HepG2 (cell line): Measurements from ENCODE around the gene FXYD5.
"Not testable (repeated sequence)": the region's sequence is repeated elsewhere in the genome, so short reads cannot be mapped to it uniquely, and the experiment has no call there.

Source experiments
- CTCF ChIP-seq: sonication (generic); formaldehyde crosslinking; IDR thresholded peaks from 2 replicates; pipeline ENCODE4 v1.5.0; 2020; ENCODE audit warnings: mild to moderate bottlenecking, missing genetic modification reagents, moderate library complexity
- EP300 ChIP-seq, 3 experiments: sonication (generic) in 1 of 3; formaldehyde crosslinking in 1 of 3; IDR thresholded peaks; 2 replicates each; pipeline versions ENCODE4 v1.5.1 to v1.6.1; 2011 to 2020; ENCODE audit warnings: low read depth in 2 of 3, low read length in 2 of 3, borderline replicate concordance in 1 of 3, improper control_type of control experiment in 1 of 3, mild to moderate bottlenecking in 1 of 3, missing genetic modification reagents in 1 of 3, moderate library complexity in 1 of 3
- GABPB1 ChIP-seq: IDR thresholded peaks from 2 replicates; pipeline ENCODE4 v1.6.1; 2016; ENCODE audit warnings: mild to moderate bottlenecking, missing genetic modification reagents, moderate library complexity, missing compliant biosample characterization
- HMG20B ChIP-seq: conservative IDR thresholded peaks from 2 replicates; pipeline ENCODE4 v1.6.1; 2016; ENCODE audit warnings: missing genetic modification reagents, missing compliant biosample characterization
- MIXL1 ChIP-seq: IDR thresholded peaks from 2 replicates; pipeline ENCODE4 v1.6.1; 2016
- NCOA2 ChIP-seq: sonication (generic); formaldehyde crosslinking; IDR thresholded peaks from 2 replicates; pipeline ENCODE4 v1.8.0; 2022; ENCODE audit warnings: inconsistent platforms
- PBX3 ChIP-seq: sonication (generic); formaldehyde crosslinking; IDR thresholded peaks from 2 replicates; pipeline ENCODE4 v1.8.1; 2023; ENCODE audit warnings: missing genetic modification reagents, inconsistent platforms, borderline replicate concordance
- SETDB1 ChIP-seq: sonication (generic); formaldehyde crosslinking; IDR thresholded peaks from 2 replicates; pipeline ENCODE4 v1.5.1; 2020; ENCODE audit warnings: missing genetic modification reagents, mild to moderate bottlenecking, borderline replicate concordance
- SMAD1 ChIP-seq: sonication (generic); formaldehyde crosslinking; IDR thresholded peaks from 2 replicates; pipeline ENCODE4 v1.4.0; 2020; ENCODE audit warnings: missing genetic modification reagents, low read depth, mild to moderate bottlenecking, borderline replicate concordance
- TCF12 ChIP-seq, 2 experiments: fragments of 450-650 bp in 1 of 2; sonication (generic) in 1 of 2; formaldehyde crosslinking in 1 of 2; IDR thresholded peaks; 2 replicates each; pipeline versions ENCODE4 v1.6.1 to v1.8.0; 2017 to 2022; ENCODE audit warnings: antibody characterized with exemption in 1 of 2, mild to moderate bottlenecking in 1 of 2, missing genetic modification reagents in 1 of 2, moderate library complexity in 1 of 2
- TF ChIP-seq, protein P1 (sequence below): sonication (generic); formaldehyde crosslinking; IDR thresholded peaks from 2 replicates; pipeline ENCODE4 v1.5.1; 2020; ENCODE audit warnings: mild to moderate bottlenecking, missing genetic modification reagents, moderate library complexity
- TF ChIP-seq, protein P2 (sequence below): sonication (generic); formaldehyde crosslinking; conservative IDR thresholded peaks from 2 replicates; pipeline ENCODE4 v1.4.0; 2020; ENCODE audit warnings: mild to moderate bottlenecking, missing genetic modification reagents, moderate library complexity
- TF ChIP-seq, protein P3 (sequence below): sonication (generic); formaldehyde crosslinking; IDR thresholded peaks from 2 replicates; pipeline ENCODE4 v1.4.0; 2020; ENCODE audit warnings: mild to moderate bottlenecking, missing genetic modification reagents

- TF ChIP-seq CTCF (CRISPR knock-in tag); PBX3 (CRISPR knock-in tag); NCOA2 (CRISPR knock-in tag); GABPB1 (CRISPR knock-in tag); SETDB1 (CRISPR knock-in tag); HMG20B (CRISPR knock-in tag); EP300 (IDR thresholded peaks at IDR 0.05; ENCODE audit: low read depth in 2 of 2, low read length in 2 of 2); EP300 (CRISPR knock-in tag; IDR thresholded peaks at IDR 0.05; ENCODE audit: borderline replicate concordance); TCF12 (IDR thresholded peaks at IDR 0.05); TCF12 (CRISPR knock-in tag; IDR thresholded peaks at IDR 0.05); SMAD1 (CRISPR knock-in tag); MIXL1 (CRISPR knock-in tag): not testable (repeated sequence)
- TF ChIP-seq, protein P1, sequence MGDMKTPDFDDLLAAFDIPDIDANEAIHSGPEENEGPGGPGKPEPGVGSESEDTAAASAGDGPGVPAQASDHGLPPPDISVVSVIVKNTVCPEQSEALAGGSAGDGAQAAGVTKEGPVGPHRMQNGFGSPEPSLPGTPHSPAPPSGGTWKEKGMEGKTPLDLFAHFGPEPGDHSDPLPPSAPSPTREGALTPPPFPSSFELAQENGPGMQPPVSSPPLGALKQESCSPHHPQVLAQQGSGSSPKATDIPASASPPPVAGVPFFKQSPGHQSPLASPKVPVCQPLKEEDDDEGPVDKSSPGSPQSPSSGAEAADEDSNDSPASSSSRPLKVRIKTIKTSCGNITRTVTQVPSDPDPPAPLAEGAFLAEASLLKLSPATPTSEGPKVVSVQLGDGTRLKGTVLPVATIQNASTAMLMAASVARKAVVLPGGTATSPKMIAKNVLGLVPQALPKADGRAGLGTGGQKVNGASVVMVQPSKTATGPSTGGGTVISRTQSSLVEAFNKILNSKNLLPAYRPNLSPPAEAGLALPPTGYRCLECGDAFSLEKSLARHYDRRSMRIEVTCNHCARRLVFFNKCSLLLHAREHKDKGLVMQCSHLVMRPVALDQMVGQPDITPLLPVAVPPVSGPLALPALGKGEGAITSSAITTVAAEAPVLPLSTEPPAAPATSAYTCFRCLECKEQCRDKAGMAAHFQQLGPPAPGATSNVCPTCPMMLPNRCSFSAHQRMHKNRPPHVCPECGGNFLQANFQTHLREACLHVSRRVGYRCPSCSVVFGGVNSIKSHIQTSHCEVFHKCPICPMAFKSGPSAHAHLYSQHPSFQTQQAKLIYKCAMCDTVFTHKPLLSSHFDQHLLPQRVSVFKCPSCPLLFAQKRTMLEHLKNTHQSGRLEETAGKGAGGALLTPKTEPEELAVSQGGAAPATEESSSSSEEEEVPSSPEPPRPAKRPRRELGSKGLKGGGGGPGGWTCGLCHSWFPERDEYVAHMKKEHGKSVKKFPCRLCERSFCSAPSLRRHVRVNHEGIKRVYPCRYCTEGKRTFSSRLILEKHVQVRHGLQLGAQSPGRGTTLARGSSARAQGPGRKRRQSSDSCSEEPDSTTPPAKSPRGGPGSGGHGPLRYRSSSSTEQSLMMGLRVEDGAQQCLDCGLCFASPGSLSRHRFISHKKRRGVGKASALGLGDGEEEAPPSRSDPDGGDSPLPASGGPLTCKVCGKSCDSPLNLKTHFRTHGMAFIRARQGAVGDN (CRISPR knock-in tag) = not testable (repeated sequence)
- TF ChIP-seq, protein P2, sequence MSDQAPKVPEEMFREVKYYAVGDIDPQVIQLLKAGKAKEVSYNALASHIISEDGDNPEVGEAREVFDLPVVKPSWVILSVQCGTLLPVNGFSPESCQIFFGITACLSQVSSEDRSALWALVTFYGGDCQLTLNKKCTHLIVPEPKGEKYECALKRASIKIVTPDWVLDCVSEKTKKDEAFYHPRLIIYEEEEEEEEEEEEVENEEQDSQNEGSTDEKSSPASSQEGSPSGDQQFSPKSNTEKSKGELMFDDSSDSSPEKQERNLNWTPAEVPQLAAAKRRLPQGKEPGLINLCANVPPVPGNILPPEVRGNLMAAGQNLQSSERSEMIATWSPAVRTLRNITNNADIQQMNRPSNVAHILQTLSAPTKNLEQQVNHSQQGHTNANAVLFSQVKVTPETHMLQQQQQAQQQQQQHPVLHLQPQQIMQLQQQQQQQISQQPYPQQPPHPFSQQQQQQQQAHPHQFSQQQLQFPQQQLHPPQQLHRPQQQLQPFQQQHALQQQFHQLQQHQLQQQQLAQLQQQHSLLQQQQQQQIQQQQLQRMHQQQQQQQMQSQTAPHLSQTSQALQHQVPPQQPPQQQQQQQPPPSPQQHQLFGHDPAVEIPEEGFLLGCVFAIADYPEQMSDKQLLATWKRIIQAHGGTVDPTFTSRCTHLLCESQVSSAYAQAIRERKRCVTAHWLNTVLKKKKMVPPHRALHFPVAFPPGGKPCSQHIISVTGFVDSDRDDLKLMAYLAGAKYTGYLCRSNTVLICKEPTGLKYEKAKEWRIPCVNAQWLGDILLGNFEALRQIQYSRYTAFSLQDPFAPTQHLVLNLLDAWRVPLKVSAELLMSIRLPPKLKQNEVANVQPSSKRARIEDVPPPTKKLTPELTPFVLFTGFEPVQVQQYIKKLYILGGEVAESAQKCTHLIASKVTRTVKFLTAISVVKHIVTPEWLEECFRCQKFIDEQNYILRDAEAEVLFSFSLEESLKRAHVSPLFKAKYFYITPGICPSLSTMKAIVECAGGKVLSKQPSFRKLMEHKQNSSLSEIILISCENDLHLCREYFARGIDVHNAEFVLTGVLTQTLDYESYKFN (CRISPR knock-in tag) = not testable (repeated sequence)
- TF ChIP-seq, protein P3, sequence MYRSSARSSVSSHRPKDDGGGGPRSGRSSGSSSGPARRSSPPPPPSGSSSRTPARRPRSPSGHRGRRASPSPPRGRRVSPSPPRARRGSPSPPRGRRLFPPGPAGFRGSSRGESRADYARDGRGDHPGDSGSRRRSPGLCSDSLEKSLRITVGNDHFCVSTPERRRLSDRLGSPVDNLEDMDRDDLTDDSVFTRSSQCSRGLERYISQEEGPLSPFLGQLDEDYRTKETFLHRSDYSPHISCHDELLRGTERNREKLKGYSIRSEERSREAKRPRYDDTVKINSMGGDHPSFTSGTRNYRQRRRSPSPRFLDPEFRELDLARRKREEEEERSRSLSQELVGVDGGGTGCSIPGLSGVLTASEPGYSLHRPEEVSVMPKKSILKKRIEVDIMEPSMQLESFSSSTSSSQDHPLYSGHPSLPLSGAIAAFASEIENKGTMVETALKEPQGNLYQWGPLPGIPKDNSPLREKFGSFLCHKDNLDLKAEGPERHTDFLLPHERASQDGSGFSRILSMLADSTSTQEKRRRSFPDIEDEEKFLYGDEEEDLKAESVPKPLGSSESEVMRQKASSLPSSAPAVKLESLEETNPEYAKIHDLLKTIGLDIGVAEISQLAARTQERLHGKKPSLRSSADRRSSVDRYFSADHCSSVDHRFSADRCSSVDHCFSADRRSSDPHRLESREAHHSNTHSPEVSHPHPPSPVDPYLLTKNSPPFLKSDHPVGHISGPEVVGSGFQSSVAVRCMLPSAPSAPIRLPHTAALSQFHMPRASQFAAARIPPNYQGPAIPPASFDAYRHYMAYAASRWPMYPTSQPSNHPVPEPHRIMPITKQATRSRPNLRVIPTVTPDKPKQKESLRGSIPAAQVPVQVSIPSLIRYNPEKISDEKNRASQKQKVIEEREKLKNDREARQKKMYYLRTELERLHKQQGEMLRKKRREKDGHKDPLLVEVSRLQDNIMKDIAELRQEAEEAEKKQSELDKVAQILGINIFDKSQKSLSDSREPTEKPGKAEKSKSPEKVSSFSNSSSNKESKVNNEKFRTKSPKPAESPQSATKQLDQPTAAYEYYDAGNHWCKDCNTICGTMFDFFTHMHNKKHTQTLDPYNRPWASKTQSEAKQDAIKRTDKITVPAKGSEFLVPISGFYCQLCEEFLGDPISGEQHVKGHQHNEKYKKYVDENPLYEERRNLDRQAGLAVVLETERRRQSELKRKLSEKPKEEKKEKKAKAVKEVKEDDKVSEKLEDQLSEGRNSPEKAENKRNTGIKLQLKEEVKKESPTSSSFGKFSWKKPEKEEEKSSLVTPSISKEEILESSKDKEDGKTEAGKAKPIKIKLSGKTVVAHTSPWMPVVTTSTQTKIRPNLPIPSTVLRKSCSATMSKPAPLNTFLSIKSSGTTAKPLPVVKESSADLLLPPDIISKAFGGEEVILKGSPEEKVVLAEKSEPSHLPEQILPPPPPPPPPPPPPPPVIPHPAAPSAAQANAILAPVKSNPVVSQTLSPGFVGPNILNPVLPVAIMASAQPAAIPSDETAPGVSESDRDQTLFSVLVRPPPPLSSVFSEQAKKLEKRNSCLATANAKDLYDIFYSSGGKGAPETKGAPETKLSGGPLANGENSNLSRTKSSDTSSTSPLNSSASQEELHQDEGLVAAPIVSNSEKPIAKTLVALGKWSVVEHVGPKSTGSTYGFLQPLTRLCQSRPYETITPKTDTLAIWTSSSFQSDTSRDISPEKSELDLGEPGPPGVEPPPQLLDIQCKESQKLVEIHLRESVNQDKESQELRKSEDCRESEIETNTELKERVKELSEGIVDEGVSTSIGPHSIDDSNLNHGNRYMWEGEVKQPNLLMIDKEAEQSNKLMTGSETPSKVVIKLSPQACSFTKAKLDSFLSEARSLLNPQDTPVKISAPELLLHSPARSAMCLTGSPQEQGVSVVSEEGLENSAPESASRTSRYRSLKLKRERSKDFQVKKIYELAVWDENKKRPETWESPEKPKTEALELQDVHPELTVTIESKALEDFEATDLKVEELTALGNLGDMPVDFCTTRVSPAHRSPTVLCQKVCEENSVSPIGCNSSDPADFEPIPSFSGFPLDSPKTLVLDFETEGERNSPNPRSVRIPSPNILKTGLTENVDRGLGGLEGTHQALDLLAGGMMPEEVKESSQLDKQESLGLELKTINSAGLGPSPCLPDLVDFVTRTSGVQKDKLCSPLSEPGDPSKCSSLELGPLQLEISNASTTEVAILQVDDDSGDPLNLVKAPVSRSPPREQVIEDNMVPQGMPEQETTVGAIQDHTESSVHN (CRISPR knock-in tag) = not testable (repeated sequence)
Measured at GRCh38 chr19:35196861-35197260, 42.3 kb downstream of the FXYD5 start.
